ENCODE results near the gene SLAIN2.
"Not testable (repeated sequence)": the region's sequence is repeated elsewhere in the genome, so short reads cannot be mapped to it uniquely, and the experiment has no call there.

Gene SLAIN2

DNA sequence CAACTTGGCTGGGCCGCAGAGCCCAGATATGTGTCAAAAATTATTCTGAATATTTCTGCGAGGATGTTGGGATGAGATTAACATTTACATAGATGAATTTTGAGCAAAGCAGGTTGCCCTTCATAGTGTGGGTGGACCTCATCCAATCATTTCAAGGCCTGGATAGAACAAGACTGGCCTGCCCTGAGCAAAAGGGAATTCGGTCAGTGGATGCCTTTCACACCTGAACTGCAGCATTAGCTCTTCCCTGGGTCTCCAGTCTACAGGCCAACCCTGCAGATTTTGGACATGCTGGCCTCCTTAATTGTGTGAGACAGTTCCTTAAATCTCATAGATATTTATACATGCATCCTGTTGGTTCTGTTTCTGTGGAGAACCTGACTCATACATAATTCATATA lies 109.4 kb downstream of the SLAIN2 start:
- DNase-seq = no peak

DNA sequence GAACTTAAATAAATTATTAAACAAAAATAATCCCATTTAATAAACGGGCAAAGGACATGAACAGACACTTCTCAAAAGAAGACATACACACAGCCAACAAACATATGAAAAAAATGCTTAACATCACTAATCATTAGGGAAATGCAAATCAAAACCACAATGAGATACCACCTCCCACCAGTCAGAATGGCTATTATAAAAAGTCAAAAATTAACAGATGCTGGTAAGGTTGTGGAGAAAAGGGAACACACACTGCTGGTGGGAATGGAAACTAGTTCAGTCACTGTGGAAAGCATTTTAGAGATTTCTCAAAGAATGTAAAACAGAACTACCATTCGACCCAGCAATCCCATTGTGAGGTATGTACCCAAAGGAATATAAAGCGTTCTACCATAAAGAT lies 110.3 kb downstream of the SLAIN2 start:
- DNase-seq = not testable (repeated sequence)

DNA sequence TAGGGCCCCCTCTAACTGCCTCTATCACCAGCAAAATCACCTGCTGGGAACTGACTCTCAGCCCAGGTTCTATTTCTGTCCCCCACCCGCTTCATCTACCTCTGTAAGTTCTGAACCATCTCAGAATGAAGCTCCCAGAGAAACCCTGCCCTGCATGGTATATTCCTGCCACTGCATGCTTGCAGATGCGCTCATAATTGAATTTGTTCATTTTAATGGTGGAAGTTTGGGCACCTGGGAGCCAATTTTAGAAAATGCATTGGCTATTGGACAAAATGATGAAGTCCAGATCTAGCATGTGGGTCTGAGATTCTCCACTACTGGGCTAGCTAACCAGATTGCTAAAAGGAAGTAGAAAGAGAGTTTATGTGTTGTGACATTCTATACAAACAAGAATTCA lies 113.3 kb downstream of the SLAIN2 start:
- no peak for DNase-seq

DNA sequence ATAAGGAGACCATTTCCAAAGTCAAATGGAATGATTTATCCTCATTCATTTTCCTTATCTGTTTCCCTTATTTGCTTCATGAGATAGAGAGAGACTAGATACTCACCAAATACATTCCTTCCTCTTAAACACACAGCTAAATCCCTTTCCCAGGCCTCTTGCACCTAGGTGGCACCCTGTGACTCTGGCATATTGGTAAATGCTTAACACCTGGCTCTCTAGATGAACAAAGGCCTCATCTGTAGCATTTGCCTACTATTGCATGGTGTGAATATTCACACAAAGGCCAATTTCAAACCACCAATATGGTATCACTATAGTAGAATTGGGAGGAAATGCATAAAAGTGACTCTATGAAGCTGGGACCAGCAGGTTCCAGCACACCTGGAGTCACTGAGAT lies 119.7 kb downstream of the SLAIN2 start:
- DNase-seq = no peak

DNA sequence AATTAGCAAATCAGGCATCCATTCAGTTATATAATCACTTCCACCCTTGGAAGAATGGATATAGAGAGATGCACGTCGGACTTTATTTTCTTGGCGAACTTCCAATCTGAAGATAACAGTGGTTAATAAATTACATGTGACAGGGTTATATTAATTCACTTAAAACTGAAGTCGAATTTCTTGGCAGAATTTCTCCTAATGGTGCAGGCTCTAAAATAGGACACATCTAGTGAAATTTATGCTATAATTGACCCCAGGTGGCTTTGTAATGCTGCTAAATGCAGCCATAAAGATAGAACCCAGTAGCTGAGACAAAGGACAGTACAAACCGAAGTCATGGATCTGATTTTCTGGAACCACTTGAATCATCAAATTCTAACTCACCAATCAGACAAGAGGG lies 121.0 kb downstream of the SLAIN2 start:
- DNase-seq = peak; percentile 20

DNA sequence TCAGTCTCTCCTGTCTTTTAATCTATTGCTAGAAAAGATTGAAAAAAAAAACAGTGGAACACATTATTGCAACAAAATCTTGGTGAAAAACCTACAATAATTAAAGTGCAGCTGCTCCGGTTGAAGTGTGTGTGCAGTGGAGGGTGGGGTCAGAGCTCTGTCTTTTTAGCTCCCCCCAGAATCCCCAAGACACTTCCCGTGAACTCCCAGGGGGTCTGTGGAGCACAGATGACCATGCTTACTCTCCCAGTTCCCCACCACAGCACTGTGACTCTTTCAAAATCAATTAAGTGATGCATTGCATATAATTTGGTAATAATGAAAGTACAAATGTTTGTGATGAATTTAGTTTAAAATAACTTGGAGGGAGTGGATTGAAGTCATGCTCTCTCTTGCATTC lies 126.1 kb downstream of the SLAIN2 start:
- no peak for DNase-seq

DNA sequence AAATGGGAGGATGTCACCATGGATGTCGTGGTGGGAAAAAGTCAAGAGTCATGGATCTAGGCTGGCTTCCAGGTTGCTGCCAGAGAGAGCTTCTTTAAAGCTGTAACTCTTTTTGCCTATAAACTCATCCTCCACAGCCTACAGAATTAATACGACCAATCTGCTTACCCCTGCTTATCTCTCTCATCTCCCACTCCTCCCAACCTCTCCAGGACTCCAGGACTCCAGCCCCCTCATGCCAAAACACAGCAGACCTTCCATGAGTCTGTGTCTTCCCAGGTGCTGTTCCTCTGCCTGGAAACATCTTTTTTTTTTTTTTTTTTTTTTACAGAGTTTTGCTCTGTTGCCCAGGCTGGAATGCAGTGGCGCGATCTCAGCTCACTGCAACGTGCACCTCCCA lies 126.6 kb downstream of the SLAIN2 start:
- no peak for DNase-seq

DNA sequence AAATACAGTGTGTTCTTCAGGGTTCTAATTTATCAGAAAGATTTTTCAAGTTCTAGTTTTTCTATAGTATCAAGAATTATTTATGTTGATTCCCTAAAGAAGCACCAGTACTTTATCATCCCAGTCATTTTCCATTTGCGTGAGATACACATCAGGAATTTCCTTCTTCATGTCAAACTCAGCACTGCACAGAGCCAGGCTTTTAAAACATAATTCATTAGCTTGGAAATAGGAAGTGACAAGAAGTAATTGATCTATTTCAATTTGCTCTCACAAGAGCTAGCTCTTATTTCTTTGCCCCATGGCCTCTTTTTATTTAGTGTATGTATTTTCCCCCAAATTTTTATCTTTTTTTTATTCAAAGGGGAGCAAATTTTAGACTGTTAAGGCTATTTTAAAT lies 128.8 kb downstream of the SLAIN2 start:
- DNase-seq = no peak

DNA sequence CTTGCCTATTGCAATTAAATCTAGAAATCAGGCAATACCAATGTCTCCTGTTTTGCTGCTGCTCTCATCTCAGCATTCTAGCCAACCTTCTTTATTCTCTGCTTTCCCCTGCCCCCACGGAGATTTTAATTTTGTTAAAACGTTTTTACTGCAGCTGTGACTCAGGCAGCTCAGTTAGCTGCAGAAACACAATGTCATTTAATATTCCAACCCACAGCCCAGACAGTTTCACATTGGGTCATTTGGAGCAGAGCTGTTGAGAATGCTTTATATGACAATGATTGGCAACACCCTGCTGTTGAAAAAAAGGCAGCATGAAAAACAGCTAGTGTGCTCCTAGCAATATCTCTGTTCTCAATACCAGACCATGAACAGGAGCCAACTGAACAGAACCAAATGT lies 129.2 kb downstream of the SLAIN2 start:
- DNase-seq = peak; percentile 38

DNA sequence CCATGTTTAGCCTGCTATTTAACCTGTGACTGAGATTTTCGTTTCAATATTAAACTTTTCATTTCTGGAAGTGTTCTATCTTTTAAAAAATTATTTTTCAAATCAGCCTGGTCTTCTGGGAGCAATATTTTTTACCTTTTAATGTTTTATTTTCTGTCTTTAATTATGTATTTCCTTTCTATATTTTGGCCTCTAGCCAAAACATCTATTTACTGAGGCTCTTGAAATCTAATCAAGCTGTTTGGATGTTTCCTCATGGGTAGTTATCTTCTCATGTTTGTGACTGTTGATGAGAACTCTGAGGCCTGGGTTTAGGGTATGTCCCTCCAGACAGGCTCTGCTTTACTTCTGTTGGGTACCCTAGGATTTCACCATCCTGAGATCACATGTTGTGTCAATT lies 131.5 kb downstream of the SLAIN2 start:
- no peak for DNase-seq

DNA sequence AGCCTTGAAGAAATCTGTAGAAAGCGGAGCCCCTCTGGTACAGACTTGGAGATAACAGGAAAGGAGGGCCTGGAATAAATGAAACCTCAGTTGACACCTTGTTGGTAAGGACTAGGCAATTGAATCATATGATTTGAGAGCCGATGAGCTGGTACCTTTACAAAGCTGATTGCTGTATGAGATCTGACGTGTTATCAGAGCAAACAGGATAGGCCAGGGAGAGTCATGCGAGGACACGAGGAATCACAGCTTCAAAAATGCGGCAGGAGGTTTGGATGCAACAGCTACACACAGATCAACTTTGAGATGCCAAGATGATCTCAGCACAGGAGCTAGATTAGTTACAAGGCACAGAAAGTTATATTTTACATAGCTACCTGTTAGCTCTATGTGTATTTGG lies 134.4 kb downstream of the SLAIN2 start:
- no peak for DNase-seq

Measured in NCI-H2227 treated with DMSO at 0.1 percent for 48 hours (cell line).